ENCODE data around the gene FHIT.

FHIT gene

GRCh38 chr3:61251174-61251972 lies at the start of gene FHIT:
Gene FHIT, minus strand, starts transcription at chr3:61251452.
- DNase-seq (ENCODE audit: low read depth): peak; percentile 89

DNA sequence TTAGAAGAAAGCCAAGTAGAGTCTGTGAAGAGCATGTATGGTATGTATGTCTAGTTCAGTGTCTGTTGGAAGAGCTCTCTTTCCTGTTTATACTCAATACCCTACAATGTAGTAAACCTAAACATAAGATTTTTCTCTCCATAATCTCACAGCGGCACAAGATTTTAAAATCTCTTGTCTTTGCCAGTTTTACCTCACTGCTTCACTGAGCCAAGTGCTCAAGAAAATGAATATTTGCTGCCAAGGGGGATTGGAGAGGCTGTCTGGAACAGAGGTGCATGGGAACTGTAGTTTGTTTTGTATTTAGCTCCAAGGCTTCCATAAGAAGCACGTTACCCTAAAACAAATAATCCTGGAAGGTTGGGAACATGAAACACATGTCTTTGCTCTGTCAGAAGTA lies 49.5 kb upstream of the FHIT start:
- DNase-seq (ENCODE audit: low read depth): no peak

GRCh38 chr3:61300006-61300380 lies 48.7 kb upstream of the FHIT start:
- no peak for DNase-seq (ENCODE audit: low read depth)

GRCh38 chr3:61299343-61300005 lies 48.2 kb upstream of the FHIT start:
- DNase-seq (ENCODE audit: low read depth): no peak

GRCh38 chr3:61297821-61298220 lies 46.6 kb upstream of the FHIT start:
- no peak for DNase-seq (ENCODE audit: low read depth)

- no peak for DNase-seq (ENCODE audit: low read depth)
Measured at GRCh38 chr3:61288446-61288845, 37.2 kb upstream of the FHIT start.

GRCh38 chr3:61283876-61284275 lies 32.6 kb upstream of the FHIT start:
- DNase-seq (ENCODE audit: low read depth): no peak

- DNase-seq (ENCODE audit: low read depth): no peak
Measured at GRCh38 chr3:61278713-61279112, 27.5 kb upstream of the FHIT start.

GRCh38 chr3:61277411-61277810 lies 26.2 kb upstream of the FHIT start:
- DNase-seq (ENCODE audit: low read depth): no peak

GRCh38 chr3:61269435-61269834 lies 18.2 kb upstream of the FHIT start:
- no peak for DNase-seq (ENCODE audit: low read depth)

- DNase-seq (ENCODE audit: low read depth): no peak
Measured at GRCh38 chr3:61268644-61269043, 17.4 kb upstream of the FHIT start.

DNA sequence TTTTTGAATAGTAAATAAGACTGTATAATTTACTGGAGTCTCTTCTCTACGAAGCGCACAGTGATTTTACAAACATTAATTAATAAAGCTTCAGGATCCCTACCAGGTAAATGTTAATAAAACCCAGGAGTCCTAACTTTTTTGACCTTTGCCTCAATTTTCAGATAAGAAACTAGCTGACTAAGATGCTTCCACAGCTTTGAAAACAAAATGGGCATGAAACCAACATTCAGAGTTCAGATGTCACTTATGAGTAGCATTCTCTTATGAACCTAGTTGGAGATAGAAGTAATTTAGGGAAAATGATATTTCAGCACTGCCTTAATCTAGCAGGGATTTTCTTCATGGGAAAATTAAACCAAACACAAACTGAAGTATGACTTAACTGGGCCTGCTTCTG lies 13.0 kb upstream of the FHIT start:
- DNase-seq (ENCODE audit: low read depth): no peak

GRCh38 chr3:61257148-61257547 lies 5.9 kb upstream of the FHIT start:
- DNase-seq (ENCODE audit: low read depth): no peak

DNA sequence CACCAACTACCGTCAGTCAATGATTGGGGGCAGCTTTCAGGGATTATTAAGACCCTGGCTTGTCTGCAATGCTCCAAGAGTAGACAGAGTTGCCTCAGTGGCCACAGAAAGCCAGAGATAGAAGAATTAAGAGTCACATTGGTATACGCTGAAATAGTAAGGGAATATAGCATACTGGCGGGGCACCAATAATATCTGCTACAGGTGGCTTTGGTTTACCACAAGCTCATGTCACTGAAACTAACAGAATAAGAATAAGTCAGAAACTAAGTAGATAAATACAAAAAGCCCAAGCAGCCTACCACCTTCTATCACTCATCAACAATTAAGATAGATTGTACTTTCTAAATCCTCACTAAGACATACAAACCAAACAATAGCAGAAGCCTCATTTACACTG lies 2.5 kb upstream of the FHIT start:
- no peak for DNase-seq (ENCODE audit: low read depth)

GRCh38 chr3:61252836-61253235 lies 1.6 kb upstream of the FHIT start:
- DNase-seq (ENCODE audit: low read depth): no peak

DNA sequence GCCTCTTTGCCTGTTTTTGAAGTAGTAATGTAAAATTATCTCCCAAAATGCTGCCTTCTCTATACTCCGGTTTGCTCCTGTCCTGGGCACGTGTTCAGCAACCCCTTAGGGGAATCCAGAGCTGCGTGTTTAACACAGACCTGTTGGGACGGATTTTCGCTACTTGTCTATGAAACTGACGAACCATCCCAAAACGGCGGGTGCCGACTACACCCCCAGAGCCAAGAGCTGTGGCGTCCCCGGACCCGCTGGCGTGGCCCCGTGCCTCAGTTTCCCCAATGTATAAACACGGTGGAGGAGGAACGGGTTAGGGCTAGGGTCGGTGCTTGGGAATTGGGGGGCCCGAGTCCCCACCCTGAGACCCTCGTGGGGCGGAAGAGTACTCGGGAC lies 473 bp downstream of the FHIT start:
- peak; percentile 2 for DNase-seq (ENCODE audit: low read depth)

DNA sequence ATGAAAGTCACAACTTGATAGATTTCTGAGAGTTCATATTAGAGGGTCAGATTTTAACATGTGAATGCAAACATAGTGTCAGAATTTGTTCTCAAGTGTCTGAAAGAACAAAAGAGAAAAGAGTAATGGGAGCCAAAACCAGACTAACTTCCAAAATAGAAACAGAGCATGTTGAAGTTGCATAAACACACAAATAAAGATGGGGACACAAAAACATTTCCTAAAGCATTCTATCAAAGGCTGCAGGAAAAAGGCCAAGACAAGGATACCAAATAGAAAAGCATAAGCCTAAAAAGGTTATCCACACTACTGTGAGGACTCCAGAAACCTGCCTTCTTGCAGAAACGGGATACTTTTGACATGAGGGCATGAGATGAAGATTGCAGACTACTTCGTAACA lies 2.8 kb downstream of the FHIT start:
- no peak for DNase-seq (ENCODE audit: low read depth)

- no peak for DNase-seq (ENCODE audit: low read depth)
Measured at GRCh38 chr3:61247191-61247590, 4.1 kb downstream of the FHIT start.

DNA sequence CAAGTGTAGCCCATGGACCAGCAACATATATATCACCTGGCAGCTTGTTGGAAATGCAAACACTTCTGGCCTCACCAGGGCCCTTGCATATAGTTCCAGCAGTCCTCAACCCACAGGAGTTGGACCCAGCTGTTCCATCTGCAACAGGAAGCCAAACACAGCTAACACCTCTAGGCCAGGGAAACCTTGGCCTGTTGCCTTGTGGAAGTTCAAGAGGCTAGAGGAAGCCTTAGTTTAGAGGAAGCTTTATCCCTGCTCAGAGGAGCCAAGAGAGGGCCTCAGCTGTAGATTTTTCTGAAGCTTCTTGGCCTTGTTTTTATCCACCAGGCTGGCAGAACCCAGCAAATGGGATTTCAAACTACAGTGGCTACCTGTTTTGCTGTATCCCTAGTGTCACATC lies 11.4 kb downstream of the FHIT start:
- no peak for DNase-seq (ENCODE audit: low read depth)

DNA sequence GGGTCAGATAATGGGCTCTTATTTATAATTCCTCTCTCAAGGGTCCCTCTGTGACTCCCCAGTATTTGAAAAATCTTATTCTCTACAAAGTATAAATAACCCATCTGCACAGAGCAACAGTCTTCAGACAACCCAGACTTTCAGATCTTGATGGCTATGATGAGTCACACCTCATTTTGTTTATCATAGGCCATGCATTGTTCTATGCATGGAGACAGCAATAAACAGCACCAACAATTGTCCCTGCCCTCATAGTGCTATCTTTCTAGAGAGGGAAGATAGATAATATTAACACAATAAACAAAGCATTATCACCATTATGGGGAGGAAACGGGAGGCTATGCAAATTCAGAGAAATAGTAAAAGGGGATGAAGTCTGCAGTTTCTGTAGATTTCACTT lies 13.4 kb downstream of the FHIT start:
- DNase-seq (ENCODE audit: low read depth): no peak

GRCh38 chr3:61236556-61236955 lies 14.7 kb downstream of the FHIT start:
- no peak for DNase-seq (ENCODE audit: low read depth)

DNA sequence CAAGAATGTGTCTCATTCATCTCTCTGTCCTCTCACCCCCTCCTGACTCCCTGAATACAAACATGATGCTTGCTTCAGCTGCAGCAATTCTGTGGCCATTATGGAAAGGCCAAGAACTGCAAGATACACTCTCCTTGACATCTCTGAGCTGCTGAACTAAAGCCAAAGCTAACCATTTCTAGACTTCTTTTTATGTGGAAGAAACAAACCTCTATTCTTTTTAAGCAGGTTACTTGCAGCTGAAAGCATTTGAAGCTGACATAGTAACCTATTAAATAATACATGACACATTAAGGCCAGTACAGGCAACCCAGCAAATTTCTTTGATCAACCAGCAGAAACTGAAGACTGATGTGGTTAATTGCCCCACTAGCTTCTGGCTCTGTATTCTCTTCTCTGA lies 17.5 kb downstream of the FHIT start:
- no peak for DNase-seq (ENCODE audit: low read depth)

DNA sequence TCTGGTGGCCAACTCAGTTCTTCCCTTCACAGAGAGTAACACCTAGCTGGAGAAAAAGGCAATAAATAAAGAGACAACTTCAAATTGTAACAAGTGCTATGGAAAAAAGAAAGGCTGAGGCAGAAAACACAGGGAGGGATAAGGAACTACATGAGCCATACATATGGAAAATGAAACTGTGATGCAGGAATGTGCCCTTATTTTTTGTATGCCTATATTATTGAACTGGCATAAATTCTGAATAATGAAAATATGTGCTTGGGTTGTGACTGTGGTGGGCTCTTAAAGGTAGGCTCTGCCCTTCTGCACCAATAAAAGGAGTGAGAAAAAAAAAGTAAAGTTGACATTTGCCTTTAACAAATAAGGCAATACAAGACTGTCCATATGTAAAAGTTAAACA lies 19.6 kb downstream of the FHIT start:
- no peak for DNase-seq (ENCODE audit: low read depth)

GRCh38 chr3:61227799-61228198 lies 23.5 kb downstream of the FHIT start:
- DNase-seq (ENCODE audit: low read depth): no peak

All from ELR (cell line).